RWPE2 (cell line): Measurements from ENCODE around the gene PLXND1.
"Not testable (repeated sequence)": the region's sequence is repeated elsewhere in the genome, so short reads cannot be mapped to it uniquely, and the experiment has no call there.

ENCODE experiments used
- ATAC-seq: fragments of 200-7000 bp; cut with Tn5 transposase; 3 replicates; pipeline ENCODE4 v1.9.1; 2021; ENCODE audit warnings: low read depth
- DNase-seq: peaks from one replicate; pipeline ENCODE4 v3.0.0-alpha.2; 2020; ENCODE audit warnings: low spot score
- H3K27ac ChIP-seq: fragments of 450-650 bp; 2 replicates; pipeline ENCODE4 v1.5.1; 2017; ENCODE audit warnings: mild to moderate bottlenecking; ENCODE audit not compliant: poor library complexity, severe bottlenecking
- H3K27me3 ChIP-seq: fragments of 250-450 bp; sonication (Bioruptor Pico); 2 replicates; pipeline ENCODE4 v1.5.1; 2021; ENCODE audit warnings: mild to moderate bottlenecking, moderate library complexity; ENCODE audit not compliant: insufficient read depth, poor library complexity, severe bottlenecking
- H3K36me3 ChIP-seq: fragments of 250-450 bp; sonication (Bioruptor Pico); 2 replicates; pipeline ENCODE4 v1.5.1; 2020; ENCODE audit warnings: low read depth, mild to moderate bottlenecking, moderate library complexity
- H3K4me1 ChIP-seq: fragments of 250-450 bp; sonication (Bioruptor Pico); 2 replicates; pipeline ENCODE4 v1.5.1; 2021; ENCODE audit warnings: mild to moderate bottlenecking, moderate library complexity; ENCODE audit not compliant: insufficient read depth, poor library complexity, severe bottlenecking
- H3K4me3 ChIP-seq: fragments of 250-450 bp; sonication (Bioruptor Pico); 2 replicates; pipeline ENCODE4 v1.5.1; 2021; ENCODE audit warnings: mild to moderate bottlenecking, moderate library complexity; ENCODE audit not compliant: severe bottlenecking
- H3K9me3 ChIP-seq: fragments of 250-450 bp; sonication (Bioruptor Pico); 2 replicates; pipeline ENCODE4 v1.5.1; 2021; ENCODE audit warnings: mild to moderate bottlenecking, moderate library complexity; ENCODE audit not compliant: severe bottlenecking
- TF ChIP-seq, protein P1 (sequence below): fragments of 450-650 bp; IDR thresholded peaks from one replicate; pipeline ENCODE4 v1.5.1; 2017; ENCODE audit warnings: mild to moderate bottlenecking, moderate library complexity; ENCODE audit not compliant: poor library complexity, severe bottlenecking

PLXND1 gene

DNA sequence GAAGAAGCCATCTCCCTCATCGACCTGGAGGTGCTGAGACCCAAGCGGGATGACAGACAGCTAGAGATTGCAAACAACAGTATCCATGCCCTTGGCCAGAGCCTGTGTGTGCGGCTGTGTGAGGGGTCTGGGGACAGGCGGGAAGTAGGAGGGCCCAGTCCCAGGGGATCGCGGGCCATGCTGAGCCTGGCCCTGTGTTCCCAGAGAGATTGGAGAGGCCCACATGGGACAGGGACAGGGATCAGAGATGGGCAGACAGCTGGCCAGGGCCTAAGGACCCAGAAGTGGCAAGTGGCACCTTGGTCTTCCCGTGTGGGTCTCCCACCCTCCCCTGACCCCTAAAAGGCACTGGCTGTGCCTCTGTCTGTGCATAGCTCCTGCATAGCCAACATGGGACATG lies 89.0 kb downstream of the PLXND1 start:
- Histone ChIP-seq H3K9me3 (no peaks in the 10 kb centered on the region), H3K27me3 (no peaks in the 10 kb centered on the region), H3K4me3 (no peak overlapping the region), H3K4me1 (no peaks in the 10 kb centered on the region), H3K36me3 (no peaks in the 10 kb centered on the region), H3K27ac (no peak overlapping the region)
- ATAC-seq (no peak), DNase-seq (no peak)
- TF ChIP-seq, protein P1, sequence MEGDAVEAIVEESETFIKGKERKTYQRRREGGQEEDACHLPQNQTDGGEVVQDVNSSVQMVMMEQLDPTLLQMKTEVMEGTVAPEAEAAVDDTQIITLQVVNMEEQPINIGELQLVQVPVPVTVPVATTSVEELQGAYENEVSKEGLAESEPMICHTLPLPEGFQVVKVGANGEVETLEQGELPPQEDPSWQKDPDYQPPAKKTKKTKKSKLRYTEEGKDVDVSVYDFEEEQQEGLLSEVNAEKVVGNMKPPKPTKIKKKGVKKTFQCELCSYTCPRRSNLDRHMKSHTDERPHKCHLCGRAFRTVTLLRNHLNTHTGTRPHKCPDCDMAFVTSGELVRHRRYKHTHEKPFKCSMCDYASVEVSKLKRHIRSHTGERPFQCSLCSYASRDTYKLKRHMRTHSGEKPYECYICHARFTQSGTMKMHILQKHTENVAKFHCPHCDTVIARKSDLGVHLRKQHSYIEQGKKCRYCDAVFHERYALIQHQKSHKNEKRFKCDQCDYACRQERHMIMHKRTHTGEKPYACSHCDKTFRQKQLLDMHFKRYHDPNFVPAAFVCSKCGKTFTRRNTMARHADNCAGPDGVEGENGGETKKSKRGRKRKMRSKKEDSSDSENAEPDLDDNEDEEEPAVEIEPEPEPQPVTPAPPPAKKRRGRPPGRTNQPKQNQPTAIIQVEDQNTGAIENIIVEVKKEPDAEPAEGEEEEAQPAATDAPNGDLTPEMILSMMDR: no peak

DNA sequence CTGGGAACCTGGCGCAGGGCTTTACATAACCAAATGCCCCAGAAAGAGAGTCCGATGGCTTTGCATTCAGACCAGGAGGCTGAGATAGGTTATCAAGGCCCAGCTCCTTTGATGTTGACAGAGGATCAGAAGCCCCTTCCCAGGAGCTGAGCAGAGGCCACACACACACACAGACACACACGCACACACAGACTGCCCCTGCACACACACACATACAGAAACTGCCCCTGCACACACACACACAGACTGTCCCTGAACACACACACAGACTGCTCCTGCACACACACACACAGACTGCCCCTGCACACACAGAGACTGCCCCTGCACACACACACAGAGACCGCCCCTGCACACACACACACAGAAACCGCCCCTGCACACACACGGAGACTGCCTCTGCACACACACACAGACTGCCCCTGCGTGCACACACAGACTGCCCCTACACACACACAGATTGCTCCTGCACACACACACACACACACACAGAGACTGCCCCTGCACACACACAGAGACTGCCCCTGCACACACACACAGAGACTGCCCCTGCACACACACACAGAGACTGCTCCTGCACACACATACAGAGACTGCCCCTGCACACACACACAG lies 90.5 kb downstream of the PLXND1 start:
- not testable (repeated sequence) for ATAC-seq, H3K4me1 ChIP-seq, DNase-seq, H3K9me3 ChIP-seq, H3K4me3 ChIP-seq, H3K36me3 ChIP-seq, H3K27me3 ChIP-seq, H3K27ac ChIP-seq

DNA sequence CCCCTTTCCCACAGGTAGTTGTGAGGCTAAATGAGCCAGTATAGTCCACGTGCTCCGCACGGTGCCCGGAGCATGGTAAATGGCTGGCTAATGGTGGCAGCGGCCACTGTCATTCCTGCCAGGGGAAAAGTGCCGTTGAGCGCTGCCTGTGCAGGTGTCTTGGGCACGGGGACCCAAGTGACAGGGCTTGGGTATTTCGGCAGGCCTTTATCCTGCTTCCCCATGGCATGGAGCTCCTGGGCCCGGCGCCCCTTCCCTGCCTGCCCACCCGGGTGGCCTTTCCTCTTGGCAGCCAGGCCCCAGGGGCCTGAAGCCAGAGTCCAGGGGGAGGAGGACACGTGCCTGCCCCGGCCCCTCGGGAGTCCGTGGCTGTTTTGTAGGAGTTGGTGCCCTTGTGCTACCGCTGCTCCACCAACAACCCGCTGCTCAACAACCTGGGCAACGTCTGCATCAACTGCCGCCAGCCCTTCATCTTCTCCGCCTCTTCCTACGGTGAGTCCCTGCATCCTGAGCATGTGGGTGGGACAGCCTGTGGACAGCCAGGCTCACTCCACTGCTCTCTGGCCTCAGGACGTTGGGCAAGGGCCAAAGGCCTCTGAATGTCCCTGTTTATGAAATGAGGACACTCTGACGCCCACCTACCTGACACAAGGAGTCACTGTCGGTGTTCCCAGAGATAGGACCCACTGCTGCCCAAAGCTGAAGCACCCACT lies 91.2 kb downstream of the PLXND1 start:
- not testable (repeated sequence) for H3K4me3 ChIP-seq, H3K4me1 ChIP-seq, H3K27ac ChIP-seq, DNase-seq, H3K36me3 ChIP-seq, ATAC-seq, H3K9me3 ChIP-seq, H3K27me3 ChIP-seq

DNA sequence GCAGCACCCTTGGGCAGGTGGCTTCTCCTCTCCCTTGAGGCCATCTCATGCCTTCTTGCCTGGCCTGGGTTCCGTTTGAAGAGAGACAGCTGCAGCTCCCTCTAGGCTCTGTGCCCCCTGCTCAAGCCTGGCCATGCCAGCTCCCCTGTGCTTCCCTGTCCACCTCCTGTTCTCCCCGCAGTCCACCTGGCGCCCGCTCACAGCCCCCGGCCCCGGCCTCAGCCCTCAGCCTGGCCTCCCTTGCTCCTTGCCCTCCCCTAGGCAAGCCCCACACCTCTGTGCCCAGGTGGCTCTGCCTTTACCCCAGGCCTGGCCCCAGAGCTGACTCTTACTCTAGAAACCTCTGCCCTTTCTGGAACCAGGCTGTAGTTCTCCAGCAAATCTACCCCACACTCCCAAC lies 91.9 kb downstream of the PLXND1 start:
- Histone ChIP-seq H3K4me3 (no peak overlapping the region), H3K27me3 (no peaks in the 10 kb centered on the region), H3K36me3 (no peaks in the 10 kb centered on the region), H3K4me1 (no peaks in the 10 kb centered on the region), H3K9me3 (no peaks in the 10 kb centered on the region), H3K27ac (no peak overlapping the region)
- TF ChIP-seq, protein P1: no peak
- no peak for ATAC-seq
- DNase-seq: no peak

DNA sequence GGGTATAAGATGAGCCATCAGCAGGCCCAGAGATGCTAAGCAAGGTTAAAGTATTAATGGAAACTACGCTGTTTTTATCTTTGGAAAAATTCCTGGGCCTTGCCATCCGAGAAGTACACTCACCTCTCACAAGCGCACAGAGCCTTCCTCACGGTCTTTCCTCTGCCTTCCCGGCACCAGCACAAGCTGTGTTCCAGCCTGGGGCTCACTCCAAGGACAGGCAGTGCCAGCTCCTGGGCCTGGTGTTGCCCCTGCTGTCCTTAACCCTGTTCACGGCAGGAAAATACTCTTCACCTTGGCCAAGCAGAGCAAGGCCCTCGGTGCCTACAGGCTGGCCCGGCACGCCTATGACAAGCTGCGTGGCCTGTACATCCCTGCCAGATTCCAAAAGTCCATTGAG lies 92.4 kb downstream of the PLXND1 start:
- DNase-seq (no peak), ATAC-seq (no peak)
- no peaks in the 10 kb centered on the region for H3K36me3 ChIP-seq
- H3K27ac ChIP-seq: no peak overlapping the region
- H3K4me1 ChIP-seq: no peaks in the 10 kb centered on the region
- no peak overlapping the region for H3K4me3 ChIP-seq
- no peaks in the 10 kb centered on the region for H3K9me3 ChIP-seq
- TF ChIP-seq, protein P1: no peak
- H3K27me3 ChIP-seq: no peaks in the 10 kb centered on the region

DNA sequence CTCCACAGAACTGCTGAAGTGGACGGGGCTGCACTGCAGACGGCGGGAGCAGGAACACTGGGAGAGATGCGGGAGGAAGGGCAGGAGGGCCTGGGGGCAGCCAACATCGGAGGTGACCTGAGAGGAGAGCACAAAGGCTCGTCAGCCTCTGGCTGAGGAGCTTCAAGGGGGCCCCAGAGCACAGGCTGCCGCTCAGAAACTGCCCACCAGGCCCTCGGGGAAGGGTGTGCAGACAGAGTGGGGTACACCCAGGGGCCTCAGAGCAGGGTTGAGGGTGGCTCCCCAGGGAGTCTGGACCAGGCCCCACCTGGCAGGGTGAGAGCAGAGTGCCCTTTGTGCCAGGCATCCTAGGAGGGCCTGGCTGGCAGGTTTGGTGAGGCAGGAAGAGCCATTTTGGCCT lies 92.8 kb downstream of the PLXND1 start:
- ATAC-seq: no peak; the same call in 2 of the 3 replicates
- Histone ChIP-seq H3K27ac (no peak overlapping the region), H3K27me3 (no peaks in the 10 kb centered on the region), H3K4me1 (no peaks in the 10 kb centered on the region), H3K9me3 (no peaks in the 10 kb centered on the region), H3K36me3 (no peaks in the 10 kb centered on the region), H3K4me3 (no peak overlapping the region)
- TF ChIP-seq, protein P1: no peak
- no peak for DNase-seq
